Adrenal gland (tissue), 19 donors: ENCODE data around the gene MSMO1. TPM values are rescaled to one million over a fixed set of nuclear protein-coding genes. Genes with fewer than 3 reads are reported as not detected.
"Not testable (repeated sequence)": the region's sequence is repeated elsewhere in the genome, so short reads cannot be mapped to it uniquely, and the experiment has no call there.

Experiments
- DNase-seq, 7 donors: peaks; one replicate each; pipeline ENCODE4 v3.0.0-alpha.2; 2019 to 2020
- H3K27ac ChIP-seq, 5 donors: fragments of 200-600 bp; sonication (generic) in 4 of 5; 1 replicate in 3 of 5; 2 replicates in 2 of 5; pipeline versions ENCODE4 v1.5.1 to v1.8.0; 2016 to 2020; ENCODE audit warnings: mild to moderate bottlenecking in 1 of 5
- H3K27me3 ChIP-seq: fragments of 200-600 bp; 2 replicates; pipeline ENCODE4 v1.8.0; 2021
- H3K36me3 ChIP-seq, 2 donors: fragments of 200-600 bp; replicated peaks in 1 of 2; 1 replicate in 1 of 2; 2 replicates in 1 of 2; pipeline versions ENCODE4 v1.5.1 to v1.8.0; 2018 to 2022
- H3K4me1 ChIP-seq, 2 donors: fragments of 200-600 bp; replicated peaks in 1 of 2; 1 replicate in 1 of 2; 2 replicates in 1 of 2; pipeline versions ENCODE4 v1.5.1 to v1.8.0; 2018 to 2021
- H3K4me3 ChIP-seq, 4 donors: fragments of 200-600 bp; sonication (generic) in 3 of 4; one replicate each; pipeline ENCODE4 v1.5.1; 2016 to 2018
- H3K9me3 ChIP-seq, 3 donors: fragments of 200-600 bp; sonication (generic) in 1 of 3; replicated peaks in 1 of 3; 1 replicate in 2 of 3; 2 replicates in 1 of 3; pipeline versions ENCODE4 v1.5.1 to v1.8.0; 2016 to 2021
- CTCF ChIP-seq, 6 experiments: fragments of 450-650 bp in 4 of 6; fragments of 200-600 bp in 2 of 6; sonication (generic) in 1 of 6; IDR thresholded peaks; 1 replicate in 5 of 6; 2 replicates in 1 of 6; pipeline versions ENCODE4 v1.5.1 to v1.8.0; 2016 to 2021; ENCODE audit warnings: antibody characterized with exemption in 6 of 6, mild to moderate bottlenecking in 2 of 6, moderate library complexity in 1 of 6
- POLR2A ChIP-seq, 2 donors: fragments of 450-650 bp; IDR thresholded peaks; one replicate each; pipeline ENCODE4 v1.6.1; 2017; ENCODE audit warnings: antibody characterized with exemption in 2 of 2, mild to moderate bottlenecking in 2 of 2, moderate library complexity in 1 of 2
- WGBS, 4 donors: extraction: QIAGEN DNeasy Blood & Tissue Kit in 2 of 4; methylation state at CpG; one replicate each; pipeline versions ENCODE4 v1.1.5 to v1.1.7; 2013 to 2017; 5-methylcytosine and 5-hydroxymethylcytosine counted together
- intact Hi-C, 2 donors: fragments of 100-400 bp; cut with DNase I; formaldehyde crosslinking; loops; one replicate each; pipeline versions ENCODE4 v1.14.1 to v1.15.0; 2022 to 2023
- long read RNA-seq, 10 donors: library from polyadenylated mRNA in 3 of 10; unstranded in 2 of 10; stranded (forward) in 1 of 10; transcript quantifications; one replicate each; pipeline ENCODE4 v2.0.0 and lab custom pipeline, GENCODE V29; 2021 to 2026
- polyA plus RNA-seq, 3 donors: library from polyadenylated mRNA; stranded (reverse); fragments of 200-250 nt in 2 of 3; fragments of 350-450 nt in 1 of 3; fragmentation: Illumina TruSeq in 1 of 3; extraction: RNeasy Lipid Tissue Mini Kit (QIAGEN cat#74804) in 1 of 3; gene quantifications; one replicate each; pipeline ENCODE4 v1.2.3, GENCODE V29; 2013 to 2014
- total RNA-seq, 9 donors: library from RNA; depleted of rRNA in 4 of 9; stranded (reverse); fragments of >200 nt in 4 of 9; fragments of 120-200 nt in 1 of 9; fragmentation: NEBNext Ultra II Directional in 1 of 9; extraction: Animal tissue kit (Norgen Biotek cat#: 25700) in 1 of 9; gene quantifications; one replicate each; pipeline versions ENCODE4 v1.1.0 to v1.2.4, GENCODE V29; 2013 to 2023
- donor health status: healthy with polysubstance abuse.
- donor health status: Bipolar disorder and iron deficiency.
- donor health status: DM: yes; HTN: yes; CAD: no.
- donor health status: DM: no; HTN: no; CAD: no.
- donor health status: DM: no; HTN: no; CAD: no.
- donor health status: DM: yes; HTN: yes; CAD: no.

Gene MSMO1
- total RNA-seq: 1,000 to 10,000 TPM in 1 of 9 donors, 100 to 1,000 TPM in 2, 10 to 100 TPM in 6; 41.9 to 2,076 (median 58.1) TPM
- polyA plus RNA-seq: 1,000 to 10,000 TPM in 1 of 3 donors, 10 to 100 TPM in 1, 1 to 10 TPM in 1; 9.3 to 1,372 (median 42.9) TPM
- long read RNA-seq, donor 1, transcript MSMO1-201 (6 exons, 2,269 nt): major isoform, 956 of 1,803 reads
- long read RNA-seq, donor 1, transcript MSMO1-202 (5 exons, 1,789 nt): minor isoform, 72 of 1,803 reads
- long read RNA-seq, donor 1, transcript MSMO1-203 (5 exons, 1,026 nt): minor isoform, 8 of 1,803 reads
- long read RNA-seq, donor 1, partial matches to known transcripts: 667 of 1,803 reads
- long read RNA-seq, donor 1, other reads (novel, unspliced or antisense): 98 of 1,803 reads
- long read RNA-seq, donor 2, transcript MSMO1-201 (6 exons, 2,269 nt): major isoform, 919 of 1,343 reads
- long read RNA-seq, donor 2, transcript MSMO1-203 (5 exons, 1,026 nt): minor isoform, 22 of 1,343 reads
- long read RNA-seq, donor 2, transcript MSMO1-202 (5 exons, 1,789 nt): minor isoform, 74 of 1,343 reads
- long read RNA-seq, donor 2, partial matches to known transcripts: 222 of 1,343 reads
- long read RNA-seq, donor 2, other reads (novel, unspliced or antisense): 106 of 1,343 reads
- long read RNA-seq, donor 3, transcript MSMO1-202 (5 exons, 1,789 nt): minor isoform, 63 of 1,106 reads
- long read RNA-seq, donor 3, transcript MSMO1-203 (5 exons, 1,026 nt): minor isoform, 8 of 1,106 reads
- long read RNA-seq, donor 3, transcript MSMO1-201 (6 exons, 2,269 nt): major isoform, 812 of 1,106 reads
- long read RNA-seq, donor 3, partial matches to known transcripts: 160 of 1,106 reads
- long read RNA-seq, donor 3, other reads (novel, unspliced or antisense): 63 of 1,106 reads
- long read RNA-seq, donor 4, transcript MSMO1-201 (6 exons, 2,269 nt): major isoform, 81 of 96 reads
- long read RNA-seq, donor 4, partial matches to known transcripts: 5 of 96 reads
- long read RNA-seq, donor 4, other reads (novel, unspliced or antisense): 7 of 96 reads
- long read RNA-seq, donor 5, transcript MSMO1-202 (5 exons, 1,789 nt): minor isoform, 6 of 115 reads
- long read RNA-seq, donor 5, transcript MSMO1-201 (6 exons, 2,269 nt): major isoform, 103 of 115 reads
- long read RNA-seq, donor 5, partial matches to known transcripts: 1 of 115 reads
- long read RNA-seq, donor 5, other reads (novel, unspliced or antisense): 5 of 115 reads
- long read RNA-seq, donor 6, transcript MSMO1-201 (6 exons, 2,269 nt): major isoform, 22 of 23 reads
- long read RNA-seq, donor 6, partial matches to known transcripts: 0 of 23 reads
- long read RNA-seq, donor 6, other reads (novel, unspliced or antisense): 1 of 23 reads
- long read RNA-seq, donor 7, transcript MSMO1-201 (6 exons, 2,269 nt): major isoform, 406 of 1,411 reads
- long read RNA-seq, donor 7, transcript MSMO1-203 (5 exons, 1,026 nt): minor isoform, 7 of 1,411 reads
- long read RNA-seq, donor 7, transcript MSMO1-202 (5 exons, 1,789 nt): minor isoform, 49 of 1,411 reads
- long read RNA-seq, donor 7, partial matches to known transcripts: 907 of 1,411 reads
- long read RNA-seq, donor 7, other reads (novel, unspliced or antisense): 41 of 1,411 reads
- long read RNA-seq, donor 8, transcript MSMO1-201 (6 exons, 2,269 nt): major isoform, 1,112 of 4,612 reads
- long read RNA-seq, donor 8, transcript MSMO1-203 (5 exons, 1,026 nt): minor isoform, 13 of 4,612 reads
- long read RNA-seq, donor 8, transcript MSMO1-202 (5 exons, 1,789 nt): minor isoform, 57 of 4,612 reads
- long read RNA-seq, donor 8, partial matches to known transcripts: 3,287 of 4,612 reads
- long read RNA-seq, donor 8, other reads (novel, unspliced or antisense): 141 of 4,612 reads
- long read RNA-seq, donor 9, transcript MSMO1-201 (6 exons, 2,269 nt): major isoform, 998 of 1,360 reads
- long read RNA-seq, donor 9, transcript MSMO1-202 (5 exons, 1,789 nt): minor isoform, 68 of 1,360 reads
- long read RNA-seq, donor 9, transcript MSMO1-203 (5 exons, 1,026 nt): minor isoform, 8 of 1,360 reads
- long read RNA-seq, donor 9, partial matches to known transcripts: 199 of 1,360 reads
- long read RNA-seq, donor 9, other reads (novel, unspliced or antisense): 87 of 1,360 reads
- long read RNA-seq, donor 10, transcript MSMO1-202 (5 exons, 1,789 nt): minor isoform, 26 of 1,732 reads
- long read RNA-seq, donor 10, transcript MSMO1-201 (6 exons, 2,269 nt): major isoform, 293 of 1,732 reads
- long read RNA-seq, donor 10, partial matches to known transcripts: 1,388 of 1,732 reads
- long read RNA-seq, donor 10, other reads (novel, unspliced or antisense): 21 of 1,732 reads

GRCh38 chr4:165327211-165328100 is at the start of gene MSMO1:
Gene MSMO1 (plus strand): TSS chr4:165327669. CDS start chr4:165333371, 5,702 bp downstream.
- H3K27me3 ChIP-seq: no peaks in the 10 kb centered on the region
- no peak for TF ChIP-seq CTCF (IDR thresholded peaks at IDR 0.05)
- peak; percentile 43 to 97 for TF ChIP-seq POLR2A (IDR thresholded peaks at IDR 0.05)
- H3K4me3 ChIP-seq: peak within 1 kb of the TSS; percentile 74 to 94 (median 80)
- peaks cover 17 to 40% of the 10 kb centered on the region in 2 donors for H3K4me1 ChIP-seq
- intact Hi-C loops: loop anchor here (10.0 kb wide), 1 partner anchor 123 kb away; the partner anchor contains the start of gene KLHL2 (in 2 of the 2)
- WGBS, 4 donors: 0 to 2% (median 0%) methylated on average over 29 to 76 of the region's 76 CpGs
- H3K36me3 ChIP-seq: no peaks in the 10 kb centered on the region
- peak within 1 kb of the TSS; percentile 78 to 90 (median 86) for H3K27ac ChIP-seq
- no peaks in the 10 kb centered on the region for H3K9me3 ChIP-seq
- DNase-seq: peak; percentile 99 to 100 (median 99)

- H3K36me3 ChIP-seq, intact Hi-C loops, H3K4me1 ChIP-seq, DNase-seq, H3K27me3 ChIP-seq, H3K27ac ChIP-seq, H3K4me3 ChIP-seq, H3K9me3 ChIP-seq: not testable (repeated sequence)
- 92 to 98% (median 95%) methylated on average over 20 of the region's 20 CpGs for WGBS, 4 donors
These were observed 47.9 kb upstream of the MSMO1 start for GRCh38 chr4:165279531-165279930.

GRCh38 chr4:165284697-165285096 is 42.8 kb upstream of the MSMO1 start:
- DNase-seq, H3K27ac ChIP-seq, H3K36me3 ChIP-seq, H3K9me3 ChIP-seq, H3K4me3 ChIP-seq, H3K4me1 ChIP-seq, intact Hi-C loops, H3K27me3 ChIP-seq: not testable (repeated sequence)
- WGBS, 4 donors: 97 to 100% (median 99%) methylated on average over 3 of the region's 3 CpGs

- DNase-seq, H3K27me3 ChIP-seq, H3K36me3 ChIP-seq, H3K9me3 ChIP-seq, H3K27ac ChIP-seq, H3K4me3 ChIP-seq, H3K4me1 ChIP-seq, intact Hi-C loops: not testable (repeated sequence)
- 75 to 83% (median 82%) methylated on average over 4 of the region's 4 CpGs for WGBS, 4 donors
These were observed 40.7 kb upstream of the MSMO1 start for GRCh38 chr4:165286619-165287340.
